Progenitor cell of endocrine pancreas (in vitro differentiated cells): ENCODE results near the gene INTS13. TPM values are rescaled to one million over a fixed set of nuclear protein-coding genes. Genes with fewer than 3 reads are reported as not detected.

ENCODE experiments used
- DNase-seq: peaks from one replicate; pipeline ENCODE4 v3.0.0; 2021; ENCODE audit warnings: low spot score; ENCODE audit not compliant: unreplicated experiment
- H3K27ac Mint-ChIP-seq: 2 replicates; pipeline ENCODE4 v1.8.0; 2021; ENCODE audit warnings: mild to moderate bottlenecking, moderate library complexity, mixed read lengths
- H3K27me3 Mint-ChIP-seq: 2 replicates; pipeline ENCODE4 v1.8.0; 2021; ENCODE audit warnings: mixed read lengths
- H3K36me3 Mint-ChIP-seq: 2 replicates; pipeline ENCODE4 v1.8.0; 2022; ENCODE audit warnings: mixed read lengths; ENCODE audit not compliant: insufficient read depth
- H3K4me1 Mint-ChIP-seq: 2 replicates; pipeline ENCODE4 v1.8.0; 2021; ENCODE audit warnings: low read depth, mixed read lengths
- H3K4me3 Mint-ChIP-seq: 2 replicates; pipeline ENCODE4 v1.8.0; 2021; ENCODE audit warnings: low read depth, mild to moderate bottlenecking, moderate library complexity, mixed read lengths
- H3K9me3 Mint-ChIP-seq: 2 replicates; pipeline ENCODE4 v1.8.0; 2021; ENCODE audit warnings: low read depth, mixed read lengths
- total RNA-seq: library from RNA; stranded (reverse); gene quantifications from 2 replicates; pipeline ENCODE4 v1.2.1, GENCODE V29; 2021
- TF ChIP-seq, protein P1 (sequence below): fragments of 200-600 bp; sonication (generic); IDR thresholded peaks from one replicate; pipeline ENCODE4 v1.5.0; 2021; ENCODE audit warnings: antibody characterized with exemption, mild to moderate bottlenecking; ENCODE audit not compliant: unreplicated experiment

INTS13 gene
- total RNA-seq, 1 donor from 2014 or later: 36.3 TPM

GRCh38 chr12:26870491-26871419 is 67.0 kb downstream of the INTS13 start:
- DNase-seq: no peak
- H3K36me3 Mint-ChIP-seq: no peaks in the 10 kb centered on the region
- H3K27ac Mint-ChIP-seq: peak overlapping the region; percentile 85
- H3K4me3 Mint-ChIP-seq: no peak overlapping the region
- no peaks in the 10 kb centered on the region for H3K27me3 Mint-ChIP-seq
- peaks cover 36% of the 10 kb centered on the region for H3K4me1 Mint-ChIP-seq
- TF ChIP-seq, protein P1, sequence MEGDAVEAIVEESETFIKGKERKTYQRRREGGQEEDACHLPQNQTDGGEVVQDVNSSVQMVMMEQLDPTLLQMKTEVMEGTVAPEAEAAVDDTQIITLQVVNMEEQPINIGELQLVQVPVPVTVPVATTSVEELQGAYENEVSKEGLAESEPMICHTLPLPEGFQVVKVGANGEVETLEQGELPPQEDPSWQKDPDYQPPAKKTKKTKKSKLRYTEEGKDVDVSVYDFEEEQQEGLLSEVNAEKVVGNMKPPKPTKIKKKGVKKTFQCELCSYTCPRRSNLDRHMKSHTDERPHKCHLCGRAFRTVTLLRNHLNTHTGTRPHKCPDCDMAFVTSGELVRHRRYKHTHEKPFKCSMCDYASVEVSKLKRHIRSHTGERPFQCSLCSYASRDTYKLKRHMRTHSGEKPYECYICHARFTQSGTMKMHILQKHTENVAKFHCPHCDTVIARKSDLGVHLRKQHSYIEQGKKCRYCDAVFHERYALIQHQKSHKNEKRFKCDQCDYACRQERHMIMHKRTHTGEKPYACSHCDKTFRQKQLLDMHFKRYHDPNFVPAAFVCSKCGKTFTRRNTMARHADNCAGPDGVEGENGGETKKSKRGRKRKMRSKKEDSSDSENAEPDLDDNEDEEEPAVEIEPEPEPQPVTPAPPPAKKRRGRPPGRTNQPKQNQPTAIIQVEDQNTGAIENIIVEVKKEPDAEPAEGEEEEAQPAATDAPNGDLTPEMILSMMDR: no peak
- H3K9me3 Mint-ChIP-seq: no peaks in the 10 kb centered on the region

DNA sequence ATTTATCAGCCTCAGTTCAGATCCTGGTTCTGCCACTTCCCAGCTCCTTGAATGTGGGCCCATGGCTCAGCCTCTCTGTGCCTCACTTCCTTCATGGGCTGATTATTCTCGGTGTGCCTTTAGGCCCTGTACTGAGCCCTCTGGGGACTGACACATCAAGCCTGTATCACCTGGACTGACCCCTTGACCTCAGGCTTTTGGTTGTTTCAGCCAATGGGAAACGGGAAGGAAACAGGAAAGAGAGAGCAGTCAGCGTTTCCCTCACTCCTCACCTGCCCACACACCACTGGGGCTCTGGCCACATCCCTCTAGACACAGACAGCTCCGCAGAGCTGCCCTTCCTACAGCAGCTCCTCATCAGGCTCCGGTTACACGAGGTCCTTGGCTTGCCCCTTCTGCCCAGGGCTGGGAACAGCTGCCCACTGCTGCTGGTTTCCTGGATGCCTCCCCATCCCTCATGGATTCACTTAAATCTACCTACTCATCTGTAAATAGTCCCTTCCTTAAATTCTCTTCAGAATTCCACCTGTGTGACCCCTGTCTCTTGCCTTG is 67.8 kb downstream of the INTS13 start:
- H3K27ac Mint-ChIP-seq: peak overlapping the region; percentile 85
- peaks cover 33% of the 10 kb centered on the region for H3K4me1 Mint-ChIP-seq
- no peaks in the 10 kb centered on the region for H3K36me3 Mint-ChIP-seq
- no peaks in the 10 kb centered on the region for H3K27me3 Mint-ChIP-seq
- H3K9me3 Mint-ChIP-seq: no peaks in the 10 kb centered on the region
- TF ChIP-seq, protein P1: no peak
- H3K4me3 Mint-ChIP-seq: no peak overlapping the region
- no peak for DNase-seq

DNA sequence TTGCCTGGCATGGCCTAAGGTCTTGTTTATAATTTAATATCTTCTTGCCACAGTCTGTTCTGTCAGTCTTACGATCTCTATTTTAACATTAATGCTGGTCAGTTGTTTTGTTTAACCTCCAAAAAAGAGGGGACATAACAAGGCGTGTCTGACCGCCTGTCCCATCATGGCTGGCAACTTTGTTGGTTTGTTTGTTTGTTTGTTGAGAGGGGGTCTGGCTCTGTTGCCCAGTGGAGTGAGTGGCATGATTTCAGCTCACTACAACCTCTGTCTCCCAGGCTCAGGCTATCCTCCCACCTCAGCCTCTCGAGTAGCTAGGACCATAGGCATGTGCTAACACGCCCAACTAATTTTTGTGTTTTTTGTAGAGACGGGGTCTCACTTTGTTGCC is 68.7 kb downstream of the INTS13 start:
- H3K27me3 Mint-ChIP-seq: no peaks in the 10 kb centered on the region
- TF ChIP-seq, protein P1: no peak
- peaks cover 27% of the 10 kb centered on the region for H3K4me1 Mint-ChIP-seq
- no peaks in the 10 kb centered on the region for H3K9me3 Mint-ChIP-seq
- H3K36me3 Mint-ChIP-seq: no peaks in the 10 kb centered on the region
- H3K4me3 Mint-ChIP-seq: no peak overlapping the region
- H3K27ac Mint-ChIP-seq: no peak overlapping the region
- no peak for DNase-seq

GRCh38 chr12:26868447-26869103 is 69.2 kb downstream of the INTS13 start:
- Mint-ChIP-seq H3K9me3 (no peaks in the 10 kb centered on the region), H3K4me3 (no peak overlapping the region), H3K4me1 (peaks cover 25% of the 10 kb centered on the region), H3K27ac (no peak overlapping the region), H3K27me3 (no peaks in the 10 kb centered on the region), H3K36me3 (no peaks in the 10 kb centered on the region)
- TF ChIP-seq, protein P1: no peak
- DNase-seq: no peak

- Mint-ChIP-seq H3K4me3 (no peak overlapping the region), H3K27me3 (no peaks in the 10 kb centered on the region), H3K9me3 (no peaks in the 10 kb centered on the region), H3K36me3 (no peaks in the 10 kb centered on the region), H3K27ac (no peak overlapping the region), H3K4me1 (peaks cover 23% of the 10 kb centered on the region)
- TF ChIP-seq, protein P1: no peak
- DNase-seq: no peak
These were observed 70.7 kb downstream of the INTS13 start for GRCh38 chr12:26867080-26867479.
